HS-27A (cell line): ENCODE results near the gene ZMYND10.

Experiments used
- DNase-seq: peaks from one replicate; pipeline ENCODE4 v3.0.0-alpha.2; 2012; ENCODE audit warnings: low read depth, missing footprints

Gene ZMYND10

DNA sequence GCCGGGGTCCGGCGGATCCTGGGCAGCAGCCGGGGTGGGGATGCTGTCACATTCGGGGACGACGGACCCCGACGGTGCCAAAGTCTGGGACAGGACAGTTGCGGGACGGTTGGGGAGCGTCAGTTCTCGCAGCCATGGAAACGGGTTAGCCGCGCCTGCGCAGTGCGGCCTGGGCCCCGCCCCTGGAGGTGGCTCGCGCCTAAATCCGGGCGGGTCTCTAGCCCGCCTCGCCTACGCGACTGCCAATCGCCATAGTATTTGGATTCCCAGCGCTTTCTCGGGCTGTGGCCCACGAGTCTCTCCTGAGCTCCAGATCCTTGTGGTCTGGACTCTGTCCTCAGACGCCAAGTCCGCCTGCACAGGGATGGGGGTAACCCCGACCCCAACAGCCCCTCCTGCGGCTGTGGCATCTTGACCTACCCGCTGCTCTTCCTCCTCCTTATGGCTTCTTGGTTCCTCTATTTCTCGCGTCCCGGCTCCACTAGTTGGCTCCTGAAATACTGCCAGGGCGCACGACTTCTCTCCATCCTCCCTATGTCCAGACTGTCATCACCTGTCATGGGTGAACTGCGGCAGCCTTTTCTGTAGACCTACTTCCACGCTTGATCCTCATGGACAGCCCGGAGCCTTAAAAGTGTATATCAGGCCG lies at the start of gene ZMYND10:
TSS of gene ZMYND10 (minus strand) at position 147 of the 649 bp plus-strand sequence. CDS start 153 bp downstream, outside the sequence.
- no peak for DNase-seq

- DNase-seq = no peak
These were observed 47.5 kb upstream of the ZMYND10 start for GRCh38 chr3:50393061-50393460.

- no peak for DNase-seq
These were observed 46.7 kb upstream of the ZMYND10 start for GRCh38 chr3:50392101-50392715.

GRCh38 chr3:50390508-50391224 lies 45.1 kb upstream of the ZMYND10 start:
- DNase-seq = no peak

DNA sequence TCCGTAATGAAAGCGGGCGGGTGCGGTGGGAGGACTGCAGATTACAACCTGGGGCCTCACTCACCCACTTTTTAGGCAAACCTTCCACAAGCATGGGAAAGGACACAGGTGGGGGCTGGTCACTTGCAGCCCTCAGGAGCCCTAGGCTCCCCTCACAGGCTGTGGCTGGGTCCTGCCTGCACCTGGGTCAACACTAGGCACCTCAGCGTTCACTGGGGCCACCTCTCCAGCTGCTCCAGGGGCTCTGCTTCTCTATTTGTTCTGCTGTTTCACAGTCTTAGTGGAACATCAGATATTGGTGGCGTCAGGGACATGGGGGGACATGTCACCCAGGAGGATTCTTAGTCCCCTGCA lies 43.9 kb upstream of the ZMYND10 start:
- DNase-seq = no peak

DNA sequence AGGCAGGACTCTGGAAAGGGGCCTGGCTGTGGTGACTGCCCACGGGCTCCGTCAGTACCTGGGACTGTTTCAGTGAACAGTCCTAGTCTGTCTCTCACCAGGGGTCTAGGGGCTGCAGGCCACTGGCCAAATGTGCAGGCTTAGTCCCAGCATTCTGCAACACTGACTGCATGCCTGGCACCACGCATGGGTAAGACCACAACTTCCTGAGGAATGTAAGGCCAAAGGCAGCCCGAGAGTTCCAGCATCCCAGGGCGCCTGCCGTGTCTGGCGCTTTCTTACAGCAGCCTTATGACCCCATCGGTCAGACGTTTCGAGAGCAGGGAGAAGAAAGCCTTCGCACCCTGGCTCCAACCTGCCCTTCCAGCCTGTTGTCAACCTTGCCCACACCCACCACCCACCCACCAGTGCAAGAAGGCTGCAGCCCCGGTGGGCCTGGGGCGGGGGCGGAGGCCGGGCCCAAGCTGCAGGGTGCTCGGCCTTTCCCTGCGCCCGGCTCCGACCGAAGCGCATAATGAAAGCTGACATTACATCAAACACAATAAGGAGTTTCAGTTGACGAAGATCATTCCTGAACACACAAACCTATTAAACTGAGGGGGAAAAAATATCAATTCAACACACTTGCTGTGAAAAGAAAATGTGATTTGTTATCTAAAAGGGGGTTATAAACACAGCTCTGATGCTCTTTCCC lies 43.3 kb upstream of the ZMYND10 start:
- no peak for DNase-seq

GRCh38 chr3:50388016-50388719 lies 42.6 kb upstream of the ZMYND10 start:
- no peak for DNase-seq

- no peak for DNase-seq
These were observed 40.2 kb upstream of the ZMYND10 start for GRCh38 chr3:50385754-50386153.

DNA sequence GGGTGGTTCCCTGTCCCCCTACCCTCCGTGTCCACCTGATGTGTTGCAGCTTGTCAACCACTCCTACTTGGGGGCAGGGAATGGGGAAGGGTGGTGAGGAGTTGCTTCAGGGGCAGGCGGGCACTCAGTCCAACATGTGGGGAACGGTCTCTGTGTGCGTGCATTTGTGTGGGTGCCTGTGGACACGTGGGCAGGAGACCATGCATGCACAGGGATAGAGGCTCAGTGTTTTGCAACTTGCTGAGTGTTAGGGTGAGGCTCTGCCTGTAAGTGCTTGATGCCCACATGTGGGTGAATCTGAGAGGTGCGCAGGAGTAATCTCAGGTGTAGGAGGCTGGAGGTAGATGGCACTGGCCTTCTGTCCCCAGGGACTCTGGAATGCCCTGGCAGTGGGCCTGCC lies 38.2 kb upstream of the ZMYND10 start:
- DNase-seq = no peak

DNA sequence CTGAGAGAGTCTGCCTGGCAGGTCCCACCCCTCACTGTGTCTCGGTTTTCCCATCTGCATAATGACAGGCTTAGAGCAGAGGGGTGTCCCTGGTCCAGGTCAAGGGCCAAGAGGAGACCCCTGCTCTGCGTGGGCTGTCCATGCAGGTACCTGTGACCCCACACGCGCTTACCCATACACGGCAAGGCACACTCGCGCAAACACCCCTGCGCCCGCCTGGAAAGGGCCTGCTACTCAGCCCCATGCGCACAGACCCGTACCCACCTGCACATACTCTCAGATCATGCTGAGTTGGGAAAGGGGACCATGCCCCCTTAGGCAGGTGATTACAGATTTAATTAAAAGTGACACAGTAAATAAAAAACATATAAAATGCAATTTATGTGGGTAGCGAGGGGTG lies 37.2 kb upstream of the ZMYND10 start:
- DNase-seq = no peak

GRCh38 chr3:50381383-50381782 lies 35.9 kb upstream of the ZMYND10 start:
- DNase-seq = no peak

- DNase-seq = no peak
These were observed 35.0 kb upstream of the ZMYND10 start for GRCh38 chr3:50380405-50381085.

GRCh38 chr3:50378757-50379156 lies 33.2 kb upstream of the ZMYND10 start:
- DNase-seq = no peak

- no peak for DNase-seq
These were observed 32.5 kb upstream of the ZMYND10 start for GRCh38 chr3:50378024-50378423.

DNA sequence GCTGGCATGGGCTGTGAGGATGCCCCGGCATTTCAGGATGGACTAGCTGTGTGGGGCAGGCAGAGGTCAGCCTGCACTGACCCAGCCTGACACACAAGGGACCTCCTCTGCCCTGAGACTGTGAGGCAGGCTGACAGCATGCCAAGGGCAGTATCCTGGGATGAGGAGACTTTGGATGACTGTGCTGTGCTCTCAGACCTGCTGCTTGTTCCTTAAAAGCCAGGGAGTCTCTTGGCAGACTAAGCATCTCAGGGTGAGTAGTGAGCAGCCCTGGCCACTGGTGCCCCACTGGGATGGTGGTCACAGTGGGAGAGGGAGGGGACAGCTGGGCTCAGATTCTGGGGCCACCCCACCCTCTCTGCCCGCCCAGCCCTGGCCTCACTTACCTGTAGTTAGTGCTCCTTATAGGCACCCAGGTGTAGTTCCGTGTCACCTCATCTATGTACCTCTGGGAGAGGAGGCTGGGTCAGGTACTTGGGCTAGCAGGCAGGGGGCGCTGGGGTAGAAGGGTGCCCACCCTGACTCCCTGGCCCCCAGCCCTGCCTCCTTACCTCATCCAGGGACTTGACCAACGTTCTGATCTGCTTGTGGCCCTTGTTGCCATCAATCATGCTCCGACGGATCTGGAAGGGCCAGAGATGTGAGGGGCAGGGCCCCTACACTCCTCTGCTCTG lies 29.9 kb upstream of the ZMYND10 start:
- DNase-seq = no peak

GRCh38 chr3:50374363-50375257 lies 29.1 kb upstream of the ZMYND10 start:
- DNase-seq = no peak

- no peak for DNase-seq
These were observed 27.9 kb upstream of the ZMYND10 start for GRCh38 chr3:50373146-50374051.

DNA sequence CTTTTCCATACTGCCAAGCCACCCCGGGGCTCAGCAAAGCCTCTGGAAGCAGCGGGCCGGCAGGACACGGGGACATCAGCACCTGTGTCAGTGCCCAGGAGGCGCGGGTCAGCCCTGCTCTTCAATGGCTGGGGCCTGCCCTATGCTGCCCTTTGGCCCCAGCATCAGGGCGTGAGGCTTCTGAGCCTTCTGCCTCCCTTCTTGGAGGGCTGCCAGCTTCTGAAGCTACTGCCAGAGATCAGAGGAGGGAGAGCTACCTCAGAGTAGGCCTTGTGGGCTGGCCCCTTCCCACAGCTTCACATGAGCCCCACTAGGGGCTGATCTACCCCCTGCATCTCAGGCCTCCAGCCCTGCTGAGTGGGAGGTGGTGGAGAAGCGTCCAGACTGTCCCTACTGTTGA lies 26.8 kb upstream of the ZMYND10 start:
- no peak for DNase-seq

GRCh38 chr3:50371133-50371685 lies 25.7 kb upstream of the ZMYND10 start:
- DNase-seq = no peak
